ENCODE data around the gene CLCN4. TPM values are rescaled to one million over a fixed set of nuclear protein-coding genes. Genes with fewer than 3 reads are reported as not detected.

The CLCN4 gene
- total RNA-seq, 1 donor from 2014 or later = 4.7 TPM

GRCh38 chrX:10175319-10175871 lies 18.6 kb downstream of the CLCN4 start:
- Mint-ChIP-seq H3K36me3 (ENCODE audit: low read depth) (peaks cover 33% of the 10 kb centered on the region), H3K4me3 (no peak overlapping the region), H3K9me3 (no peaks in the 10 kb centered on the region), H3K27ac (no peak overlapping the region), H3K4me1 (peaks cover 24% of the 10 kb centered on the region), H3K27me3 (no peaks in the 10 kb centered on the region)
- DNase-seq (no peak), ATAC-seq (ENCODE audit: low read depth) (no peak)
- ChIA-PET POLR2A (no interaction called here), CTCF (interaction anchor here (1.2 to 1.8 kb wide), 2 partner anchors 14 to 55 kb away, joined by 4 to 7 read pairs; no protein-coding TSS in a partner anchor)
- TF ChIP-seq CTCF (IDR thresholded peaks at IDR 0.05) = no peak
- intact Hi-C loops (cut with micrococcal nuclease) = no loop called here

GRCh38 chrX:10176121-10177003 lies 19.6 kb downstream of the CLCN4 start:
- ChIA-PET CTCF (interaction anchor here (1.2 to 1.8 kb wide), 2 partner anchors 13 to 56 kb away, joined by 4 to 7 read pairs; no protein-coding TSS in a partner anchor), POLR2A (no interaction called here)
- TF ChIP-seq CTCF (IDR thresholded peaks at IDR 0.05) = no peak
- Mint-ChIP-seq H3K4me1 (peaks cover 18% of the 10 kb centered on the region), H3K36me3 (ENCODE audit: low read depth) (peaks cover 33% of the 10 kb centered on the region), H3K27ac (peak overlapping the region; percentile 26), H3K27me3 (no peaks in the 10 kb centered on the region), H3K9me3 (no peaks in the 10 kb centered on the region), H3K4me3 (no peak overlapping the region)
- ATAC-seq (ENCODE audit: low read depth) (no peak), DNase-seq (no peak)
- intact Hi-C loops (cut with micrococcal nuclease) = no loop called here

- ATAC-seq (ENCODE audit: low read depth) (no peak), DNase-seq (no peak)
- no peak overlapping the region for H3K4me3 Mint-ChIP-seq
- TF ChIP-seq CTCF (IDR thresholded peaks at IDR 0.05) = no peak
- peaks cover 16% of the 10 kb centered on the region for H3K4me1 Mint-ChIP-seq
- peaks cover 29% of the 10 kb centered on the region for H3K36me3 Mint-ChIP-seq (ENCODE audit: low read depth)
- no peaks in the 10 kb centered on the region for H3K27me3 Mint-ChIP-seq
- POLR2A ChIA-PET = no interaction called here
- intact Hi-C loops (cut with micrococcal nuclease) = no loop called here
- CTCF ChIA-PET = no interaction called here
- peak overlapping the region; percentile 18 for H3K27ac Mint-ChIP-seq
- no peaks in the 10 kb centered on the region for H3K9me3 Mint-ChIP-seq
Observed at GRCh38 chrX:10177004-10177396, 20.2 kb downstream of the CLCN4 start.

GRCh38 chrX:10177601-10178000 lies 20.8 kb downstream of the CLCN4 start:
- Mint-ChIP-seq H3K9me3 (no peaks in the 10 kb centered on the region), H3K4me1 (peaks cover 13% of the 10 kb centered on the region), H3K27me3 (no peaks in the 10 kb centered on the region), H3K4me3 (no peak overlapping the region), H3K27ac (no peak overlapping the region), H3K36me3 (ENCODE audit: low read depth) (peaks cover 24% of the 10 kb centered on the region)
- no peak for ATAC-seq (ENCODE audit: low read depth)
- POLR2A ChIA-PET = no interaction called here
- intact Hi-C loops (cut with micrococcal nuclease) = no loop called here
- CTCF ChIA-PET = no interaction called here
- TF ChIP-seq CTCF (IDR thresholded peaks at IDR 0.05) = no peak
- no peak for DNase-seq

- ATAC-seq (ENCODE audit: low read depth) = no peak
- Mint-ChIP-seq H3K4me1 (peaks cover 13% of the 10 kb centered on the region), H3K27ac (no peak overlapping the region), H3K9me3 (no peaks in the 10 kb centered on the region), H3K36me3 (ENCODE audit: low read depth) (peaks cover 13% of the 10 kb centered on the region), H3K4me3 (no peak overlapping the region), H3K27me3 (no peaks in the 10 kb centered on the region)
- no peak for DNase-seq
- no peak for TF ChIP-seq CTCF (IDR thresholded peaks at IDR 0.05)
- ChIA-PET CTCF (no interaction called here), POLR2A (no interaction called here)
- intact Hi-C loops (cut with micrococcal nuclease) = no loop called here
Observed at GRCh38 chrX:10178866-10179463, 22.2 kb downstream of the CLCN4 start.

Data from activated B cell treated with CpG ODN at 0.5 μM for 24 hours (primary cell).